Lung (tissue), 12 donors: Measurements from ENCODE around the gene LRRTM4. TPM values are rescaled to one million over a fixed set of nuclear protein-coding genes. Genes with fewer than 3 reads are reported as not detected.
A peak's percentile ranks its signal among the peaks of the same experiment; 100 is the strongest.

Source experiments
- ATAC-seq: fragments of 200-7000 bp; cut with Tn5 transposase; one replicate; pipeline ENCODE4 v1.9.1; 2020; ENCODE audit warnings: moderate number of reproducible peaks; ENCODE audit not compliant: insufficient read depth, low FRiP score
- DNase-seq, 3 donors: peaks; one replicate each; pipeline ENCODE4 v3.0.0-alpha.2; 2013 to 2017
- H3K27ac ChIP-seq, 2 donors: one replicate each; pipeline ENCODE4 v1.5.1; 2013; ENCODE audit warnings: mild to moderate bottlenecking in 2 of 2, moderate library complexity in 2 of 2, control low read depth in 1 of 2, inconsistent platforms in 1 of 2, low read depth in 1 of 2, low read length in 1 of 2
- H3K27me3 ChIP-seq, 3 donors: one replicate each; pipeline ENCODE4 v1.5.1; 2013; ENCODE audit warnings: low read length in 2 of 3; ENCODE audit not compliant: control insufficient read depth in 3 of 3, insufficient read depth in 3 of 3
- H3K36me3 ChIP-seq, 4 donors: one replicate each; pipeline ENCODE4 v1.5.1; 2013; ENCODE audit warnings: low read length in 4 of 4, mild to moderate bottlenecking in 1 of 4, moderate library complexity in 1 of 4; ENCODE audit not compliant: control insufficient read depth in 4 of 4, insufficient read depth in 4 of 4
- H3K4me1 ChIP-seq, 5 donors: one replicate each; pipeline ENCODE4 v1.5.1; 2013; ENCODE audit warnings: low read length in 5 of 5, mild to moderate bottlenecking in 2 of 5, moderate library complexity in 1 of 5; ENCODE audit not compliant: control insufficient read depth in 5 of 5, insufficient read depth in 5 of 5
- H3K4me3 ChIP-seq: one replicate; pipeline ENCODE4 v1.5.1; 2013; ENCODE audit warnings: mild to moderate bottlenecking, control low read depth, moderate library complexity
- H3K9ac ChIP-seq, 2 donors: one replicate each; pipeline ENCODE4 v1.5.1; 2013; ENCODE audit warnings: low read length in 2 of 2, control low read depth in 1 of 2; ENCODE audit not compliant: insufficient read depth in 1 of 2
- H3K9me3 ChIP-seq, 4 donors: one replicate each; pipeline ENCODE4 v1.5.1; 2013; ENCODE audit warnings: low read length in 3 of 4, mild to moderate bottlenecking in 1 of 4, moderate library complexity in 1 of 4; ENCODE audit not compliant: control insufficient read depth in 4 of 4, insufficient read depth in 3 of 4
- WGBS, 2 donors: extraction: QIAGEN DNeasy Blood & Tissue Kit; methylation state at CpG; one replicate each; pipeline ENCODE4 v1.1.7; 2013; 5-methylcytosine and 5-hydroxymethylcytosine counted together
- polyA plus RNA-seq, 2 donors: library from polyadenylated mRNA; stranded (reverse); fragments of 200-250 nt; gene quantifications; one replicate each; pipeline ENCODE4 v1.2.1, GENCODE V29; 2013
- total RNA-seq, 2 donors: library from RNA; depleted of rRNA in 1 of 2; stranded (reverse); fragments of >200 nt in 1 of 2; gene quantifications; one replicate each; pipeline ENCODE4 v1.2.1, GENCODE V29; 2014 to 2021
- TF ChIP-seq, protein P1 (sequence below): IDR thresholded peaks from 2 replicates; pipeline ENCODE4 v1.5.1; 2012; ENCODE audit warnings: mild to moderate bottlenecking; ENCODE audit errors: control extremely low read depth, extremely low read depth
- donor health status: control.
- donor health status: control.
- donor health status: Bipolar disorder and iron deficiency.
- donor health status: healthy.
- donor health status: DM: yes; HTN: yes; CAD: no.

The LRRTM4 gene
- total and polyA plus RNA-seq, 4 donors = 0.08 to 9.2 (median 1.2) TPM; not detected in 1

DNA sequence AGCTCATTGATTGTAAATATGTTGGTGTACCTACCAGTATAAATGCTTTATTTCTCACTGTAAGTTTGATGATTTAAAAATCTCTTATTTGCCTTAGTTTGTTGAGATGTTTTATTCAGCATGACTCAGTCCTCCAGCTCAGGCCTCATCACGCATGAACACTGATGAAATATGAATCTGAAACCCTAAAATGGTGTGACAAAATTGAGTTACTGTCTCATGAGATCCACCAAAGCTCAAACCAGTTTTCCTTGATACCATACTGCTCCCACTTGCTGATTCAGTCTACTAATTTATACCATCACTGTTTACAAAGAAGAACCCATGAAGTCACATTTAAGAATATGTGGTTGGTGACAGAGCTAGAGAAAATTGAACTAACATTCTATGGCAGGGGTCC lies 524.9 kb downstream of the LRRTM4 start:
- DNase-seq = no peak
- no peak for ATAC-seq
- Histone ChIP-seq H3K9me3 (no peaks in the 10 kb centered on the region), H3K9ac (no peak overlapping the region), H3K36me3 (no peaks in the 10 kb centered on the region), H3K27ac (no peak overlapping the region), H3K27me3 (no peaks in the 10 kb centered on the region), H3K4me1 (no peaks in the 10 kb centered on the region), H3K4me3 (no peak overlapping the region)
- 92% methylated on average over 1 of the region's 1 CpG for WGBS, 2 donors
- TF ChIP-seq, protein P1, sequence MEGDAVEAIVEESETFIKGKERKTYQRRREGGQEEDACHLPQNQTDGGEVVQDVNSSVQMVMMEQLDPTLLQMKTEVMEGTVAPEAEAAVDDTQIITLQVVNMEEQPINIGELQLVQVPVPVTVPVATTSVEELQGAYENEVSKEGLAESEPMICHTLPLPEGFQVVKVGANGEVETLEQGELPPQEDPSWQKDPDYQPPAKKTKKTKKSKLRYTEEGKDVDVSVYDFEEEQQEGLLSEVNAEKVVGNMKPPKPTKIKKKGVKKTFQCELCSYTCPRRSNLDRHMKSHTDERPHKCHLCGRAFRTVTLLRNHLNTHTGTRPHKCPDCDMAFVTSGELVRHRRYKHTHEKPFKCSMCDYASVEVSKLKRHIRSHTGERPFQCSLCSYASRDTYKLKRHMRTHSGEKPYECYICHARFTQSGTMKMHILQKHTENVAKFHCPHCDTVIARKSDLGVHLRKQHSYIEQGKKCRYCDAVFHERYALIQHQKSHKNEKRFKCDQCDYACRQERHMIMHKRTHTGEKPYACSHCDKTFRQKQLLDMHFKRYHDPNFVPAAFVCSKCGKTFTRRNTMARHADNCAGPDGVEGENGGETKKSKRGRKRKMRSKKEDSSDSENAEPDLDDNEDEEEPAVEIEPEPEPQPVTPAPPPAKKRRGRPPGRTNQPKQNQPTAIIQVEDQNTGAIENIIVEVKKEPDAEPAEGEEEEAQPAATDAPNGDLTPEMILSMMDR = no peak

DNA sequence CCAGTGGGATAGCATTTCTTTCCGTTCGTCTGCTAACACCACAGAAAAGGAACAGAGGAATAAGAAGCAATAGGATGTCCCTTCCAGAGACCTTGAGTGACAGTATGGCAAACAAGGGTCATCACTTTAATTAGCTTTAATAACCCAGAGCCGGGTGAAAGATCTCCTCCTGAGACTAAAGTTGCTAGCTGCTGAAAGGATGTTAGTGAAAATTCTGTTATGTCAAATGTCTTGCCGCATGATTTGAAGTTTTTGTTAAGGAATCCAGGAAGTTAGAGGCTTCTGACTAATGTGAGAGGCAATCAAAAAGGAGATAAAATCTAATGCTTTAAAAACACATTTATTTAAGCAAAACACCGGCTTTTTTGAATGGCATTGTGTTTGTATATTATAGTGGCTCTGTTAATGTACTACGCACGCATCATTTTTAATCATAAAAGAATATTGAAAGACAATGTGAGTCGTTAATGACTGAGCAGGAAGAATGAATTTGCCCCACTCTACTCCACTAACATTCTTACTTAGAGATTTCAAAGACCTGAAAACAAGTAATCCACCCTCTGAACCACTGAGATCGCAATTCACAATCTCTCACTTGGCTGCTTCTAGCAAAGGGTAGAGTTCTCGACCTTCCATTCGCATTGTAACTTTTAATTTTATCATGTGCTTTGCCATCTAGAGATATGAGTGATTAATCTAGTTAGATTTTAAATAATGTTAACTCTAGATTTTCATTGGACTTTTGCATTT lies 536.6 kb downstream of the LRRTM4 start:
- TF ChIP-seq, protein P1 = no peak

DNA sequence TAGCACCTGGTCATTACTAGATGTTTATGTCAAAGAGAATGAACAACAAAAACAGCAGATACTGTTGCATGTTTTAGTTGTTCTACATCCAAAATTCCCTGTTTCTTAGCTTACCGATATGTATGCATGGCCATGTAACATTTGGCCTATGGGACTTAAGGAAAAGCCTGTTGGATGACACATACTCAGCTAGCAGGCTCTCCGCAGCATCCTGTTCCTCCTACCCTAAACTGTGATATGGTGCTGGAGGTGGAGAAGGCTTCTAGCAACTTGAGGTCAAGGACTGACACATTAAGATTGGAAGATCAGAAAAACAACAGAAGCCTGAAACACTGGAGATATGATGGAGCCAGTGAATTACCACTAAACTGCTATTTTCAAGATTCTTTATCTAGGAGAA lies 537.8 kb downstream of the LRRTM4 start:
- no peak overlapping the region for H3K4me3 ChIP-seq
- TF ChIP-seq, protein P1 = no peak
- no peaks in the 10 kb centered on the region for H3K27me3 ChIP-seq
- 71 to 79% methylated on average over 2 of the region's 2 CpGs for WGBS, 2 donors
- DNase-seq (peak in 2 of 3 donors; percentile 9 to 25), ATAC-seq (no peak)
- no peaks in the 10 kb centered on the region for H3K4me1 ChIP-seq
- peaks cover 0 to 2% (median 0%) of the 10 kb centered on the region in 4 donors for H3K9me3 ChIP-seq
- H3K9ac ChIP-seq = no peak overlapping the region
- H3K27ac ChIP-seq = no peak overlapping the region
- H3K36me3 ChIP-seq = no peaks in the 10 kb centered on the region

More for the DNA sequence above, 536.6 kb downstream of the LRRTM4 start:
- no peak overlapping the region for H3K9ac ChIP-seq
- DNase-seq = no peak
- no peak overlapping the region for H3K4me3 ChIP-seq
- no peaks in the 10 kb centered on the region for H3K27me3 ChIP-seq
- H3K36me3 ChIP-seq = no peaks in the 10 kb centered on the region
- peaks cover 0 to 2% (median 0%) of the 10 kb centered on the region in 4 donors for H3K9me3 ChIP-seq
- WGBS, 2 donors = 37 to 40% methylated on average over 11 of the region's 11 CpGs
- no peaks in the 10 kb centered on the region for H3K4me1 ChIP-seq
- ATAC-seq = no peak
- no peak overlapping the region for H3K27ac ChIP-seq
